ENCODE measurements around the gene PLOD1. TPM values are rescaled to one million over a fixed set of nuclear protein-coding genes. Genes with fewer than 3 reads are reported as not detected.

PLOD1 gene
- total and polyA plus RNA-seq, 2 of the 13 experiments (the other 11 are each of a cell fraction or from before 2014, with no cell fraction given), result 70.1 to 318 TPM

GRCh38 chr1:11967028-11967547 lies 32.6 kb downstream of the PLOD1 start (continued):
- no peak for TF ChIP-seq RBM39 (IDR thresholded peaks at IDR 0.05; ENCODE audit: low read depth, low read length, poor library complexity, severe bottlenecking)
- TF ChIP-seq YEATS2 (CRISPR knock-in tag; IDR thresholded peaks at IDR 0.05; ENCODE audit: borderline replicate concordance), result 0 out of 2 replicates have a peak, but pooled peaks have one; percentile 23
- TF ChIP-seq POLR2AphosphoS2 (IDR thresholded peaks at IDR 0.05; ENCODE audit: low read depth, low read length), result no peak
- no peak for TF ChIP-seq SMAD3 (CRISPR knock-in tag; IDR thresholded peaks at IDR 0.05)
- TF ChIP-seq ZFP62 (CRISPR knock-in tag; IDR thresholded peaks at IDR 0.05), result no peak
- TF ChIP-seq NFIB (CRISPR knock-in tag; IDR thresholded peaks at IDR 0.05; ENCODE audit: borderline replicate concordance), result no peak
- no peak for TF ChIP-seq KLF15 (CRISPR knock-in tag; IDR thresholded peaks at IDR 0.05; ENCODE audit: borderline replicate concordance)
- TF ChIP-seq IRF9 (CRISPR knock-in tag; IDR thresholded peaks at IDR 0.05; ENCODE audit: borderline replicate concordance), result peak; percentile 38; the same call in 1 of the 2 replicates
- no peak for TF ChIP-seq SP5 (CRISPR knock-in tag; IDR thresholded peaks at IDR 0.05; ENCODE audit: borderline replicate concordance, low read depth)
- no peak for TF ChIP-seq WIZ (CRISPR knock-in tag; IDR thresholded peaks at IDR 0.05)
- no peak for TF ChIP-seq ZNF576 (CRISPR knock-in tag; IDR thresholded peaks at IDR 0.05)
- peak; percentile 71 for TF ChIP-seq MED1 (CRISPR knock-in tag; IDR thresholded peaks at IDR 0.05)
- TF ChIP-seq ZKSCAN8 (CRISPR knock-in tag; IDR thresholded peaks at IDR 0.05; ENCODE audit: borderline replicate concordance), result peak; percentile 33; the same call in 1 of the 2 replicates
- TF ChIP-seq MIXL1 (CRISPR knock-in tag; IDR thresholded peaks at IDR 0.05), result 0 out of 2 replicates have a peak, but pooled peaks have one; percentile 53
- no peak for TF ChIP-seq ZXDC (CRISPR knock-in tag; IDR thresholded peaks at IDR 0.05)
- TF ChIP-seq NR1H2 (CRISPR knock-in tag; IDR thresholded peaks at IDR 0.05; ENCODE audit: borderline replicate concordance, low read depth), result no peak
- TF ChIP-seq PHF5A (CRISPR knock-in tag; IDR thresholded peaks at IDR 0.05; ENCODE audit: low read depth, unreplicated experiment), result no peak
- no peak for TF ChIP-seq RERE (CRISPR knock-in tag; IDR thresholded peaks at IDR 0.05; ENCODE audit: low read depth)
